OCI-LY7 (cell line): ENCODE results near the gene RBM5. TPM values are rescaled to one million over a fixed set of nuclear protein-coding genes. Genes with fewer than 3 reads are reported as not detected.

Experiments
- BruUV-seq: library from RNA; stranded (reverse); fragments of 400-500 nt; replicated peaks from 2 replicates; lab custom pipeline; 2021; lab: Mats Ljungman, UMichigan
- CTCF ChIA-PET: fragments of 300-600 bp; sonication (Branson Sonifier 250); formaldehyde crosslinking; loops from one replicate; lab custom pipeline; 2022; ENCODE audit warnings: antibody characterized with exemption; ENCODE audit not compliant: unreplicated experiment; lab: Charles Lee
- POLR2A ChIA-PET: fragments of 300-600 bp; sonication (Branson Sonifier 250); formaldehyde crosslinking; loops from one replicate; lab custom pipeline; 2022; ENCODE audit warnings: antibody characterized with exemption; lab: Charles Lee
- DNase-seq: peaks from one replicate; pipeline ENCODE4 v3.0.0-alpha.2; 2015; ENCODE audit warnings: low spot score
- H2AFZ ChIP-seq: fragments of 200-600 bp; sonication (generic), shearing (Covaris generic); 2 replicates; pipeline ENCODE4 v1.6.1; 2014; ENCODE audit warnings: mild to moderate bottlenecking, antibody characterized with exemption, low read length, moderate library complexity
- H3K27ac ChIP-seq: fragments of 200-600 bp; sonication (generic); 2 replicates; pipeline ENCODE4 v1.5.1; 2014; ENCODE audit warnings: mixed run types, low read depth, mild to moderate bottlenecking, moderate library complexity, low read length, inconsistent platforms; ENCODE audit not compliant: poor library complexity, severe bottlenecking
- H3K36me3 ChIP-seq: fragments of 200-600 bp; sonication (generic); 2 replicates; pipeline ENCODE4 v1.6.1; 2014; ENCODE audit warnings: mild to moderate bottlenecking, antibody characterized with exemption, low read length, moderate library complexity, mixed read lengths; ENCODE audit not compliant: insufficient read depth
- H3K4me1 ChIP-seq: fragments of 200-600 bp; sonication (generic); 2 replicates; pipeline ENCODE4 v1.5.1; 2014; ENCODE audit warnings: mild to moderate bottlenecking, low read length; ENCODE audit not compliant: insufficient read depth, poor library complexity, severe bottlenecking
- H3K4me2 ChIP-seq: fragments of 200-600 bp; sonication (generic); 2 replicates; pipeline ENCODE4 v1.6.1; 2014; ENCODE audit warnings: mild to moderate bottlenecking, low read length
- H3K4me3 ChIP-seq: fragments of 200-600 bp; sonication (generic); 2 replicates; pipeline ENCODE4 v1.5.1; 2014; ENCODE audit warnings: mild to moderate bottlenecking, low read depth, low read length; ENCODE audit not compliant: poor library complexity, severe bottlenecking
- H3K79me2 ChIP-seq: fragments of 200-600 bp; sonication (generic); 2 replicates; pipeline ENCODE4 v1.6.1; 2016; ENCODE audit warnings: low read depth, mild to moderate bottlenecking, low read length, moderate library complexity, mixed read lengths; ENCODE audit not compliant: insufficient read depth
- H3K9me2 ChIP-seq: fragments of 200-600 bp; sonication (generic); 2 replicates; pipeline ENCODE4 v1.6.1; 2016; ENCODE audit warnings: mild to moderate bottlenecking, low read length, mixed read lengths; ENCODE audit not compliant: insufficient read depth
- H3K9me3 ChIP-seq: fragments of 200-600 bp; sonication (generic); 2 replicates; pipeline ENCODE4 v1.6.1; 2014; ENCODE audit warnings: mild to moderate bottlenecking, mixed run types, low read length, mixed read lengths
- H4K20me1 ChIP-seq: fragments of 200-600 bp; sonication (generic); 2 replicates; pipeline ENCODE4 v1.6.1; 2014; ENCODE audit warnings: mild to moderate bottlenecking, antibody characterized with exemption, low read length, moderate library complexity, mixed read lengths; ENCODE audit not compliant: insufficient read depth
- EZH2phosphoT487 ChIP-seq: fragments of 200-600 bp; sonication (generic); IDR thresholded peaks from 2 replicates; pipeline ENCODE4 v1.6.1; 2018; ENCODE audit warnings: low read depth, borderline replicate concordance, mild to moderate bottlenecking, mixed run types, antibody characterized with exemption, low read length, moderate library complexity, mixed read lengths
- intact Hi-C: fragments of 100-400 bp; cut with micrococcal nuclease; formaldehyde crosslinking; loops from one replicate; pipeline ENCODE4 v1.10.0; 2022; ENCODE audit not compliant: unreplicated experiment
- total RNA-seq, 2 experiments: library from RNA; depleted of rRNA in 1 of 2; stranded (reverse); fragments of >200 nt in 1 of 2; shearing (Covaris generic) in 1 of 2; gene quantifications; 2 replicates each; pipeline ENCODE4 v1.2.3, GENCODE V29; 2014 to 2022
- TF ChIP-seq, protein P1 (sequence below): fragments of 200-600 bp; sonication (generic); conservative IDR thresholded peaks from 2 replicates; pipeline ENCODE4 v1.5.1; 2014; ENCODE audit warnings: mild to moderate bottlenecking, antibody characterized with exemption, low read length, moderate library complexity, mixed read lengths

Gene RBM5
- total RNA-seq, 2 experiments from 2014 or later = 139 to 197 TPM

DNA sequence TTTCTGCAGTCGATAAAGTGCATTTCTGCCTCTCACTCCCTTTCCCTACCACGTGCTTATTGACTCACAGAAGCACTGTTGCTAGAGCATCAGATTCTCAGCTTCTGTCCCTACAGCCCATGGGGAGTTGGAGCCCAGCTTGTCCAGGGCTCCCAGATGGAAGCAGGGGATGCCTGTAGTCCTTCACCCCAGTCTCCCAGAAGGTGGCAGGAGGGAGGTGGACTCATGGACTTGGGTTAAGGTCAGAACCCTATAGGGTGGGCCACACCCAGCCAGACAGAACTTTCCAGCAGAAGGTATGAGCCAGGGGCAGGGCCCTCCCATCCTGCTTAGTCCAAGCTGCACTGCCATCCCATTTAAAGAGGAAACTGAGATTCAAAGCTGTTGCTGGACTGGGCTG lies 33.4 kb downstream of the RBM5 start:
- ChIA-PET CTCF (no interaction called here), POLR2A (no interaction called here)
- TF ChIP-seq, protein P1, sequence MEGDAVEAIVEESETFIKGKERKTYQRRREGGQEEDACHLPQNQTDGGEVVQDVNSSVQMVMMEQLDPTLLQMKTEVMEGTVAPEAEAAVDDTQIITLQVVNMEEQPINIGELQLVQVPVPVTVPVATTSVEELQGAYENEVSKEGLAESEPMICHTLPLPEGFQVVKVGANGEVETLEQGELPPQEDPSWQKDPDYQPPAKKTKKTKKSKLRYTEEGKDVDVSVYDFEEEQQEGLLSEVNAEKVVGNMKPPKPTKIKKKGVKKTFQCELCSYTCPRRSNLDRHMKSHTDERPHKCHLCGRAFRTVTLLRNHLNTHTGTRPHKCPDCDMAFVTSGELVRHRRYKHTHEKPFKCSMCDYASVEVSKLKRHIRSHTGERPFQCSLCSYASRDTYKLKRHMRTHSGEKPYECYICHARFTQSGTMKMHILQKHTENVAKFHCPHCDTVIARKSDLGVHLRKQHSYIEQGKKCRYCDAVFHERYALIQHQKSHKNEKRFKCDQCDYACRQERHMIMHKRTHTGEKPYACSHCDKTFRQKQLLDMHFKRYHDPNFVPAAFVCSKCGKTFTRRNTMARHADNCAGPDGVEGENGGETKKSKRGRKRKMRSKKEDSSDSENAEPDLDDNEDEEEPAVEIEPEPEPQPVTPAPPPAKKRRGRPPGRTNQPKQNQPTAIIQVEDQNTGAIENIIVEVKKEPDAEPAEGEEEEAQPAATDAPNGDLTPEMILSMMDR = no peak
- TF ChIP-seq EZH2phosphoT487 = no peak
- no TSS peak for BruUV-seq
- Histone ChIP-seq H2AFZ (no peak overlapping the region), H3K4me1 (no peaks in the 10 kb centered on the region), H3K36me3 (peaks cover 55% of the 10 kb centered on the region), H4K20me1 (no peaks in the 10 kb centered on the region), H3K27ac (no peak overlapping the region), H3K4me2 (no peak overlapping the region), H3K9me2 (no peaks in the 10 kb centered on the region), H3K9me3 (no peaks in the 10 kb centered on the region), H3K79me2 (no peaks in the 10 kb centered on the region), H3K4me3 (no peak overlapping the region)
- intact Hi-C loops = no loop called here
- DNase-seq = no peak

DNA sequence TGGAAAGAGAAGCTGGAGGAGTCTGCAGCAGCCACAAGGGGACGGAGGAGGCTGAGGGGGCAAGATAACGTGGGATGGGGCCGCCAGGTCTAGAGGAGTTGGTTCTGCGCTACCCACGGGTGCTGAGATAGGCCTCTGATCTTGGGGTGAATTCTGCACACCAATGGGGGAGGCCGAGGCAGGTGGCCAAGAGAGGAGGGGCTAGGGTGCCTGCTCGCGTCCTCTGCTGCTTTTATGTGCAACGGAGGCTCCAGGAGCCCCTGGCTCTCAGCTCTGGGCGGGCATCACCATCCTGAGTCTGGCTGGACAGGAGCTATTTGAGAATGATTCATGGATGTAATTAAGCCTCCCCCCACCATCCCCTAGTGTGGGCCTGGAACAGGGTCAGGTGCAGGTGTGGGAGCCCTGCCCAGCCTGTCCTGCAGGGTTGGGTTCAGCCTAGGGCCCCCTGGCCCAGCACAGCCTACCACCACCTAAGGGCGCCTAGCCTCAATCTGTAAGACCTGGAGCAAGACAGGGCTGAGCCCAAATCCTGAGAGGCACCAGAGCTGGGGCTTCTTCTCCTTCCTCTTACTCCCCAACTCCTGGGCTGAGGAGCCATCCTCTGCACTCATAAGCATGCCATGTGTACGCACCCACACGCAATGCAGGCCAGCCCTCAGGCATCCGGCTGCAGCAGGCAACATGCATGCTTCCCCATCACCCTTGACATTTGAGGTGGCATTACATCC lies 34.1 kb downstream of the RBM5 start:
- Histone ChIP-seq H3K27ac (no peak overlapping the region), H3K79me2 (no peaks in the 10 kb centered on the region), H3K4me2 (no peak overlapping the region), H4K20me1 (no peaks in the 10 kb centered on the region), H3K36me3 (peaks cover 47% of the 10 kb centered on the region), H2AFZ (no peak overlapping the region), H3K4me1 (no peaks in the 10 kb centered on the region), H3K9me3 (no peaks in the 10 kb centered on the region), H3K4me3 (no peak overlapping the region), H3K9me2 (no peaks in the 10 kb centered on the region)
- CTCF ChIA-PET = no interaction called here
- no peak for TF ChIP-seq EZH2phosphoT487
- TF ChIP-seq, protein P1 = no peak
- BruUV-seq = no TSS peak
- intact Hi-C loops = no loop called here
- DNase-seq = no peak
- POLR2A ChIA-PET = no interaction called here

DNA sequence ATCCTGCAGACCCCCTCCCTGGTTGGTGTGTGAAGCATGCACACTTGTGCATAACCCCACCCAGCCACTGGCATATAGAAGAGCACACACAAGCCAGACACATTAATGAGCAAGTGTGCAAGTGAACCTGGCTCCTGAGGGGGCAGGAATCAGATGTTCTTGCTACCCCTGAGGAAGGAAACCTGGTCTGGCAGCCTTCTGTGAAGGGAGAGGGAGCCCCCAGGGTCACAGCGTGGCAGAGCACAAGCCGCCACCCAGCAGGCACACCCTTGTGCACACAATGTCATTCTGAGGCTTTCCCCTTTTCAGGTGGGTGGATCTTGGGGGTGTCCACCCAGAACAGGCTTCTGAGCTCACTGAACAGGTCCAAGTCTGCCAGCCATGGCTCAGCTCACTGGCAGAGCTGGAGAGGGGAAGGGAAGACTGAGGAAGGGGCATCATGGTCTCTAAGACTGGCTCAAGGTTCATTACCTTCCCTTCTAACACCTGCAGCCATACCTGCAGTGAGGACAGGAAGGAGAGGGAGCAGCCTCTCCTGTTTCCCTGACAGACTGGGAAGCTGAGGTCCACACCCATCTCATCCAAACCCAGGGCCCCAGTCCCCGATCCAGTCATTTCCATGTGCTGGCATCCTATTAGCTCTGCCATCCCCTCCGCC lies 34.8 kb downstream of the RBM5 start:
- ChIA-PET CTCF (no interaction called here), POLR2A (no interaction called here)
- Histone ChIP-seq H3K4me3 (no peak overlapping the region), H3K9me2 (no peaks in the 10 kb centered on the region), H3K4me2 (no peak overlapping the region), H4K20me1 (no peaks in the 10 kb centered on the region), H3K27ac (no peak overlapping the region), H3K36me3 (peaks cover 40% of the 10 kb centered on the region), H3K9me3 (no peaks in the 10 kb centered on the region), H3K79me2 (no peaks in the 10 kb centered on the region), H2AFZ (no peak overlapping the region), H3K4me1 (no peaks in the 10 kb centered on the region)
- BruUV-seq = no TSS peak
- TF ChIP-seq, protein P1 = no peak
- TF ChIP-seq EZH2phosphoT487 = no peak
- intact Hi-C loops = no loop called here
- no peak for DNase-seq
